SK-N-SH treated with all-trans-retinoic acid at 6 μM for 48 hours (cell line): ENCODE results near the gene ARID2.

Experiments used
- ATAC-seq: fragments of 200-7000 bp; cut with Tn5 transposase; 3 replicates; pipeline ENCODE4 v1.9.1; 2020; ENCODE audit warnings: mild to moderate bottlenecking, moderate library complexity
- ARNTL ChIP-seq: fragments of 450-650 bp; formaldehyde crosslinking; IDR thresholded peaks from 2 replicates; pipeline ENCODE4 v1.5.0; 2020; ENCODE audit warnings: low read depth, mild to moderate bottlenecking, moderate library complexity, borderline replicate concordance
- BACH2 ChIP-seq: fragments of 250-450 bp; sonication (Bioruptor Pico); IDR thresholded peaks from 2 replicates; pipeline ENCODE4 v1.9.0; 2021; ENCODE audit warnings: mild to moderate bottlenecking, borderline replicate concordance
- CSDC2 ChIP-seq: fragments of 250-450 bp; sonication (Bioruptor Pico); IDR thresholded peaks from 2 replicates; pipeline ENCODE4 v1.5.0; 2020; ENCODE audit warnings: mild to moderate bottlenecking, moderate library complexity
- ESRRG ChIP-seq: fragments of 250-450 bp; sonication (Bioruptor Pico); IDR thresholded peaks from 2 replicates; pipeline ENCODE4 v1.6.1; 2021; ENCODE audit warnings: mild to moderate bottlenecking
- GLIS3 ChIP-seq: fragments of 250-450 bp; sonication (Bioruptor Pico); IDR thresholded peaks from 2 replicates; pipeline ENCODE4 v1.5.0; 2020; ENCODE audit warnings: mild to moderate bottlenecking, moderate library complexity
- ISL1 ChIP-seq: fragments of 250-450 bp; sonication (Bioruptor Pico); IDR thresholded peaks from 2 replicates; pipeline ENCODE4 v2.1.2; 2022; ENCODE audit warnings: mild to moderate bottlenecking, moderate library complexity
- OSR1 ChIP-seq: fragments of 250-450 bp; sonication (Bioruptor Pico); IDR thresholded peaks from 2 replicates; pipeline ENCODE4 v1.8.0; 2022; ENCODE audit warnings: moderate library complexity, mild to moderate bottlenecking, inconsistent platforms
- PATZ1 ChIP-seq: fragments of 250-450 bp; sonication (Bioruptor Pico); IDR thresholded peaks from 2 replicates; pipeline ENCODE4 v1.8.0; 2020; ENCODE audit warnings: mild to moderate bottlenecking, moderate library complexity, borderline replicate concordance
- RARB ChIP-seq: fragments of 250-450 bp; sonication (Bioruptor Pico); IDR thresholded peaks from 2 replicates; pipeline ENCODE4 v1.8.0; 2021; ENCODE audit warnings: mild to moderate bottlenecking, moderate library complexity
- SNAI2 ChIP-seq: fragments of 250-450 bp; sonication (Bioruptor Pico); IDR thresholded peaks from 2 replicates; pipeline ENCODE4 v1.5.0; 2020; ENCODE audit warnings: mild to moderate bottlenecking, moderate library complexity
- TOX ChIP-seq: fragments of 250-450 bp; sonication (Bioruptor Pico); IDR thresholded peaks from 2 replicates; pipeline ENCODE4 v1.8.0; 2021; ENCODE audit warnings: mild to moderate bottlenecking, moderate library complexity, borderline replicate concordance
- TSHZ2 ChIP-seq: fragments of 250-450 bp; sonication (Bioruptor Pico); IDR thresholded peaks from 2 replicates; pipeline ENCODE4 v1.5.0; 2020; ENCODE audit warnings: mild to moderate bottlenecking, moderate library complexity
- ZC3H10 ChIP-seq: fragments of 250-450 bp; sonication (Bioruptor Pico); IDR thresholded peaks from 2 replicates; pipeline ENCODE4 v1.5.1; 2021; ENCODE audit warnings: mild to moderate bottlenecking, moderate library complexity
- ZFP3 ChIP-seq: fragments of 250-450 bp; sonication (Bioruptor Pico); IDR thresholded peaks from 2 replicates; pipeline ENCODE4 v1.5.0; 2020; ENCODE audit warnings: mild to moderate bottlenecking, moderate library complexity
- ZFP30 ChIP-seq: fragments of 450-650 bp; formaldehyde crosslinking; IDR thresholded peaks from 2 replicates; pipeline ENCODE4 v1.5.0; 2022; ENCODE audit warnings: mild to moderate bottlenecking, moderate library complexity
- ZNF565 ChIP-seq: fragments of 450-650 bp; formaldehyde crosslinking; conservative IDR thresholded peaks from 2 replicates; pipeline ENCODE4 v1.5.0; 2020; ENCODE audit warnings: low read depth, mild to moderate bottlenecking, moderate library complexity
- ZNF70 ChIP-seq: fragments of 450-650 bp; formaldehyde crosslinking; IDR thresholded peaks from 2 replicates; pipeline ENCODE4 v1.5.0; 2020; ENCODE audit warnings: mild to moderate bottlenecking, moderate library complexity
- ZNF8 ChIP-seq: fragments of 450-650 bp; formaldehyde crosslinking; IDR thresholded peaks from 2 replicates; pipeline ENCODE4 v1.5.0; 2020; ENCODE audit warnings: mild to moderate bottlenecking, moderate library complexity
- TF ChIP-seq, protein P1 (sequence below): fragments of 250-450 bp; sonication (Bioruptor Pico); IDR thresholded peaks from 2 replicates; pipeline ENCODE4 v1.5.1; 2020; ENCODE audit warnings: low read depth, mild to moderate bottlenecking, moderate library complexity

Gene ARID2

DNA sequence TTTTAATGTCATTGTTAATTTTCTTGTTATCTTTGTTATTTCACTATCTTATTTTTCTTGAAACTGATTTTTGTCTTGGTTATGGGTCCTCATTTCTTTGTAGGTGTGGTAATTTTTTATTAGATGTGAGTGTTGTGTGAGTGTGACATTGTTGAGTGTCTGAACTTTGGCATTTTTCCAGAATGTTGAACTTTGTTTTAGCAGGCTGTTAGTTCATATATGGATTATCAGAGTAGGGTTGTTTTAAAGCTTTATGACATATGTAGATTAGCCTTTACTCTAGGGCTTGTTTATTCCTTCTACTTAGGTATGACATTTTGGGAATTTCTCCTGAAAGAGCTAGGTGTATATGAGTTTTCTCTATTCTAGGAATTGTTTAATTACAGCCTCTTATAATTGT, 103.9 kb downstream of the ARID2 start:
- TF ChIP-seq OSR1 (no peak), TSHZ2 (CRISPR knock-in tag) (no peak), CSDC2 (CRISPR knock-in tag) (no peak), RARB (CRISPR knock-in tag) (no peak), ZNF70 (CRISPR knock-in tag) (no peak), BACH2 (CRISPR knock-in tag) (no peak), PATZ1 (CRISPR knock-in tag) (no peak)
- ATAC-seq = no peak

GRCh38 chr12:45834809-45835208, 105.3 kb downstream of the ARID2 start:
- TF ChIP-seq SNAI2 (CRISPR knock-in tag) (no peak), ZNF565 (CRISPR knock-in tag) (no peak), ZFP3 (no peak), BACH2 (CRISPR knock-in tag) (no peak), ARNTL (CRISPR knock-in tag) (no peak), CSDC2 (CRISPR knock-in tag) (no peak), GLIS3 (CRISPR knock-in tag) (no peak), ZNF8 (CRISPR knock-in tag) (no peak), RARB (CRISPR knock-in tag) (no peak), TOX (CRISPR knock-in tag) (no peak), PATZ1 (CRISPR knock-in tag) (no peak), ESRRG (no peak)
- ATAC-seq = no peak

DNA sequence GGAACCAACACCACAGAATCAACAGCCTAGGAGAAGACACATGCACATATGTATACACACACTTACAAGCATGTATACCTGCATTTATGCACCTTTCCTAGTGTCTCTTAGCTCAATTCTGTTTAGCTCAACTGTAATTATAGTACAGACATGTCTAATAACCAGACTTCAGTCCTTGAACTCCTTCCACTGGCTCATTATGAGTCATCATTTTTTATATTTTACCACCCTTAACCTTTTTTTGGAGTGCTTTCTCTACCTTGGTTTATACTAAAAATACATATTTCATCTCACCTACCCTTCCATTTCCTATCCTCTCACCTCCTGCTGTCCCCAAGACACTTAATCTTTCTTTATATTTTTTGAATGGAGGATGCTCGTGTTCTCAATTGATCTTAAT, 110.4 kb downstream of the ARID2 start:
- no peak for TF ChIP-seq ZNF565 (CRISPR knock-in tag)
- ATAC-seq = no peak

DNA sequence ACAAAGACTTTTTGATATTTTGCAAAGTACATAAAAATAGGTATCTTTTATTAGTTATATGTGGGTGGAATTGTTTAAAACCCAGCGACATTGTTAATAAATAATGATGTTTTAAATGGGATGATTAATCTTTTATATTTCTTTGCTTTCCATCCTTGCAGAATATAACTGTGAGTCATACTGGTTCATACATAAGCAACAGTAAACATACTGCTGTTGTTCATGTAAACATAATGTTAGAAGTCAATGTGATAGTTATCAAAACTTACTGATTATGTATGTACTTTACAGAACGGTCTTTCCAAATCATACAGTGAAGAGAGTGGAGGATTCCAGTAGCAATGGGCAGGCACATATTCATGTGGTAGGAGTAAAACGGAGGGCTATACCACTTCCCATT, 119.8 kb downstream of the ARID2 start:
- no peak for TF ChIP-seq SNAI2 (CRISPR knock-in tag)
- no peak for TF ChIP-seq ZC3H10 (CRISPR knock-in tag)
- no peak for TF ChIP-seq ZNF70 (CRISPR knock-in tag)
- TF ChIP-seq ZNF565 (CRISPR knock-in tag) = no peak
- no peak for TF ChIP-seq ZFP30 (CRISPR knock-in tag)
- TF ChIP-seq, protein P1, sequence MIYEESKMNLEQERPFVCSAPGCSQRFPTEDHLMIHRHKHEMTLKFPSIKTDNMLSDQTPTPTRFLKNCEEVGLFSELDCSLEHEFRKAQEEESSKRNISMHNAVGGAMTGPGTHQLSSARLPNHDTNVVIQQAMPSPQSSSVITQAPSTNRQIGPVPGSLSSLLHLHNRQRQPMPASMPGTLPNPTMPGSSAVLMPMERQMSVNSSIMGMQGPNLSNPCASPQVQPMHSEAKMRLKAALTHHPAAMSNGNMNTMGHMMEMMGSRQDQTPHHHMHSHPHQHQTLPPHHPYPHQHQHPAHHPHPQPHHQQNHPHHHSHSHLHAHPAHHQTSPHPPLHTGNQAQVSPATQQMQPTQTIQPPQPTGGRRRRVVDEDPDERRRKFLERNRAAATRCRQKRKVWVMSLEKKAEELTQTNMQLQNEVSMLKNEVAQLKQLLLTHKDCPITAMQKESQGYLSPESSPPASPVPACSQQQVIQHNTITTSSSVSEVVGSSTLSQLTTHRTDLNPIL (CRISPR knock-in tag) = no peak
- TF ChIP-seq BACH2 (CRISPR knock-in tag) = no peak
- no peak for TF ChIP-seq ESRRG
- TF ChIP-seq ISL1 (CRISPR knock-in tag) = no peak
- no peak for TF ChIP-seq CSDC2 (CRISPR knock-in tag)
- TF ChIP-seq ZFP3 = no peak
- TF ChIP-seq TSHZ2 (CRISPR knock-in tag) = no peak
- TF ChIP-seq PATZ1 (CRISPR knock-in tag) = no peak
- ATAC-seq = no peak
